ENCODE results near the gene TNFRSF1A. TPM values are rescaled to one million over a fixed set of nuclear protein-coding genes. Genes with fewer than 3 reads are reported as not detected.
A peak's percentile ranks its signal among the peaks of the same experiment; 100 is the strongest.

TNFRSF1A gene
- total and polyA plus RNA-seq, 2 of the 13 experiments (the other 11 are each of a cell fraction or from before 2014, with no cell fraction given), result 41.5 to 61.2 TPM

DNA sequence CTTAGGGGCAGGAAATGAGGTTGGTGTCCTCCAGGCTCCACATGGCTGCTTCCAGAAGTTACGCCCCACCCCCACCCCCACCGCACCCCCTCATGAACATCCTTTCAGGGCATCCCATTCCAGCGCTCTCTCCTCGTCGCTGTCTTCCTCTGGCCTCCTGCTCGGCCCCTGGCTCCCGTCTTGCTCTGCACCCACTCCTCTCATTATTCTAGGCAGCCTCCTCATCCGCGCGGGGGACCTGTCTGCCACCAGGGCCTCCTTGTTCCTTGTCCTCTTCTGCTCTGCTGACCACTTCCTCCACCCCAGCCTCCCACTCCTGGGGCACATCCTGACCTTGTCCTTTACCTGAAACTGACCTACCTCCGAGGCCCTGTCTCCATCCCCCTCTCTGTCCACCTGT, 61.2 kb downstream of the TNFRSF1A start:
- BruUV-seq (replicated peaks), result no TSS peak
- Histone ChIP-seq H3K9ac (ENCODE audit: insufficient read depth, low read depth, low read length) (peak overlapping the region; percentile 49), H3K4me1 (ENCODE audit: insufficient read depth, low read length) (peaks cover 84% of the 10 kb centered on the region), H2AFZ (ENCODE audit: low read length) (no peak overlapping the region), H3K36me3 (replicated peaks in 1 of 2; ENCODE audit: control insufficient read depth in 1 of 2, insufficient read depth in 2 of 2, low read length in 2 of 2) (no peaks in the 10 kb centered on the region), H3K9me3 (ENCODE audit: low read length) (no peaks in the 10 kb centered on the region), H3K4me3 (replicated peaks in 1 of 3; ENCODE audit: insufficient read depth in 1 of 3, low read depth in 2 of 3, low read length in 3 of 3) (no peak overlapping the region), H4K20me1 (ENCODE audit: insufficient read depth, low read length) (no peaks in the 10 kb centered on the region), H3K27me3 (ENCODE audit: control insufficient read depth in 1 of 2, insufficient read depth in 2 of 2, low read length in 2 of 2) (peaks cover 0 to 3% of the 10 kb centered on the region in 2 experiments; a peak in 2 of 5 replicates), H3K4me2 (ENCODE audit: low read depth, low read length) (peak overlapping the region; percentile 81), H3K79me2 (ENCODE audit: insufficient read depth, low read length) (no peaks in the 10 kb centered on the region), H3K27ac (ENCODE audit: extremely low read length, insufficient read depth, low read length) (peak overlapping the region; percentile 75)
- no peak for FAIRE-seq
- WGBS (ENCODE audit: low lambda C conversion rate), result 80% methylated on average over 11 of the region's 11 CpGs
- ChIA-PET CTCF (ENCODE audit: low intra/inter-chr PET ratio, low total read pairs) (interaction anchor here (2.9 kb wide), 1 partner anchor 84 kb away, joined by 29 read pairs; no protein-coding TSS in a partner anchor), POLR2A (interaction anchor here (0.9 to 3.3 kb wide), 13 partner anchors 8 to 222 kb away, joined by 3 to 17 read pairs (median 8); partner anchors contain the start of genes CD9 and LTBR)
- DNase-seq (ENCODE audit: low spot score), result no peak
- no peak for ATAC-seq
- intact Hi-C loops (cut with micrococcal nuclease; ENCODE audit: unreplicated experiment), result loop anchor here (10.0 kb wide), 1 partner anchor 296 kb away; no protein-coding TSS in a partner anchor
- in situ Hi-C loops (cut with HindIII; ENCODE audit: extremely low pct_ligation_motif_present, low pct_unique_long_range_greater_than_20kb), result loop anchor here (10.0 kb wide), 1 partner anchor 296 kb away; no protein-coding TSS in a partner anchor
- no peak for TF ChIP-seq SMARCC2 (IDR thresholded peaks at IDR 0.05)
- no peak for TF ChIP-seq CBFB (CRISPR knock-in tag; IDR thresholded peaks at IDR 0.05)
- TF ChIP-seq RNF219 (CRISPR knock-in tag; IDR thresholded peaks at IDR 0.05), result no peak
- TF ChIP-seq ZNF280D (CRISPR knock-in tag; IDR thresholded peaks at IDR 0.05), result no peak
- no peak for TF ChIP-seq CAMTA2 (CRISPR knock-in tag; IDR thresholded peaks at IDR 0.05; ENCODE audit: borderline replicate concordance)
- TF ChIP-seq ZNF598 (CRISPR knock-in tag; IDR thresholded peaks at IDR 0.05; ENCODE audit: borderline replicate concordance), result no peak
- TF ChIP-seq, protein P1, sequence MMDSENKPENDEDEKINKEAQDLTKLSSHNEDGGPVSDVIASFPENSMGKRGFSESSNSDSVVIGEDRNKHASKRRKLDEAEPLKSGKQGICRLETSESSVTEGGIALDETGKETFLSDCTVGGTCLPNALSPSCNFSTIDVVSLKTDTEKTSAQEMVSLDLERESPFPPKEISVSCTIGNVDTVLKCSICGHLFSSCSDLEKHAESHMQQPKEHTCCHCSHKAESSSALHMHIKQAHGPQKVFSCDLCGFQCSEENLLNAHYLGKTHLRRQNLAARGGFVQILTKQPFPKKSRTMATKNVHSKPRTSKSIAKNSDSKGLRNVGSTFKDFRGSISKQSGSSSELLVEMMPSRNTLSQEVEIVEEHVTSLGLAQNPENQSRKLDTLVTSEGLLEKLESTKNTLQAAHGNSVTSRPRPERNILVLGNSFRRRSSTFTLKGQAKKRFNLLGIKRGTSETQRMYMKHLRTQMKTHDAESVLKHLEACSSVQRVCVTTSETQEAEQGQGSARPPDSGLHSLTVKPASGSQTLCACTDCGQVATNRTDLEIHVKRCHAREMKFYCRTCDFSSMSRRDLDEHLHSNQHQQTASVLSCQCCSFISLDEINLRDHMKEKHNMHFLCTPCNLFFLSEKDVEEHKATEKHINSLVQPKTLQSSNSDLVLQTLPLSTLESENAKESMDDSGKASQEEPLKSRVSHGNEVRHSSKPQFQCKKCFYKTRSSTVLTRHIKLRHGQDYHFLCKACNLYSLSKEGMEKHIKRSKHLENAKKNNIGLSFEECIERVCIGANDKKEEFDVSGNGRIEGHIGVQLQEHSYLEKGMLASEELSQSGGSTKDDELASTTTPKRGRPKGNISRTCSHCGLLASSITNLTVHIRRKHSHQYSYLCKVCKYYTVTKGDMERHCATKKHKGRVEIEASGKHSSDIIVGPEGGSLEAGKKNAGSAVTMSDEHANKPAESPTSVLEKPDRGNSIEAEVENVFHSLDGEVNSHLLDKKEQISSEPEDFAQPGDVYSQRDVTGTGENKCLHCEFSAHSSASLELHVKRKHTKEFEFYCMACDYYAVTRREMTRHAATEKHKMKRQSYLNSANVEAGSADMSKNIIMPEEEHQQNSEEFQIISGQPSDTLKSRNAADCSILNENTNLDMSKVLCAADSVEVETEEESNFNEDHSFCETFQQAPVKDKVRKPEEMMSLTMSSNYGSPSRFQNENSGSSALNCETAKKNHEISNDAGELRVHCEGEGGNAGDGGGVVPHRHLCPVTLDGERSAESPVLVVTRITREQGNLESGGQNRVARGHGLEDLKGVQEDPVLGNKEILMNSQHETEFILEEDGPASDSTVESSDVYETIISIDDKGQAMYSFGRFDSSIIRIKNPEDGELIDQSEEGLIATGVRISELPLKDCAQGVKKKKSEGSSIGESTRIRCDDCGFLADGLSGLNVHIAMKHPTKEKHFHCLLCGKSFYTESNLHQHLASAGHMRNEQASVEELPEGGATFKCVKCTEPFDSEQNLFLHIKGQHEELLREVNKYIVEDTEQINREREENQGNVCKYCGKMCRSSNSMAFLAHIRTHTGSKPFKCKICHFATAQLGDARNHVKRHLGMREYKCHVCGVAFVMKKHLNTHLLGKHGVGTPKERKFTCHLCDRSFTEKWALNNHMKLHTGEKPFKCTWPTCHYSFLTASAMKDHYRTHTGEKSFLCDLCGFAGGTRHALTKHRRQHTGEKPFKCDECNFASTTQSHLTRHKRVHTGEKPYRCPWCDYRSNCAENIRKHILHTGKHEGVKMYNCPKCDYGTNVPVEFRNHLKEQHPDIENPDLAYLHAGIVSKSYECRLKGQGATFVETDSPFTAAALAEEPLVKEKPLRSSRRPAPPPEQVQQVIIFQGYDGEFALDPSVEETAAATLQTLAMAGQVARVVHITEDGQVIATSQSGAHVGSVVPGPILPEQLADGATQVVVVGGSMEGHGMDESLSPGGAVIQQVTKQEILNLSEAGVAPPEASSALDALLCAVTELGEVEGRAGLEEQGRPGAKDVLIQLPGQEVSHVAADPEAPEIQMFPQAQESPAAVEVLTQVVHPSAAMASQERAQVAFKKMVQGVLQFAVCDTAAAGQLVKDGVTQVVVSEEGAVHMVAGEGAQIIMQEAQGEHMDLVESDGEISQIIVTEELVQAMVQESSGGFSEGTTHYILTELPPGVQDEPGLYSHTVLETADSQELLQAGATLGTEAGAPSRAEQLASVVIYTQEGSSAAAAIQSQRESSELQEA (CRISPR knock-in tag; IDR thresholded peaks at IDR 0.05; ENCODE audit: not compliant biosample characterization), result no peak
- TF ChIP-seq, protein P2, sequence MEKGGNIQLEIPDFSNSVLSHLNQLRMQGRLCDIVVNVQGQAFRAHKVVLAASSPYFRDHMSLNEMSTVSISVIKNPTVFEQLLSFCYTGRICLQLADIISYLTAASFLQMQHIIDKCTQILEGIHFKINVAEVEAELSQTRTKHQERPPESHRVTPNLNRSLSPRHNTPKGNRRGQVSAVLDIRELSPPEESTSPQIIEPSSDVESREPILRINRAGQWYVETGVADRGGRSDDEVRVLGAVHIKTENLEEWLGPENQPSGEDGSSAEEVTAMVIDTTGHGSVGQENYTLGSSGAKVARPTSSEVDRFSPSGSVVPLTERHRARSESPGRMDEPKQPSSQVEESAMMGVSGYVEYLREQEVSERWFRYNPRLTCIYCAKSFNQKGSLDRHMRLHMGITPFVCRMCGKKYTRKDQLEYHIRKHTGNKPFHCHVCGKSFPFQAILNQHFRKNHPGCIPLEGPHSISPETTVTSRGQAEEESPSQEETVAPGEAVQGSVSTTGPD (CRISPR knock-in tag; IDR thresholded peaks at IDR 0.05), result no peak
